Thyroid gland (tissue), 4 donors: ENCODE measurements around the gene FUT3. TPM values are rescaled to one million over a fixed set of nuclear protein-coding genes. Genes with fewer than 3 reads are reported as not detected.
"Not testable (repeated sequence)": the region's sequence is repeated elsewhere in the genome, so short reads cannot be mapped to it uniquely, and the experiment has no call there.

Experiments
- DNase-seq, 2 donors: peaks; one replicate each; pipeline ENCODE4 v3.0.0-alpha.2; 2019
- H3K27ac ChIP-seq, 3 donors: fragments of 200-600 bp; sonication (generic); 1 replicate in 2 of 3; 2 replicates in 1 of 3; pipeline ENCODE4 v1.5.1; 2016 to 2019; ENCODE audit warnings: mild to moderate bottlenecking in 1 of 3, moderate library complexity in 1 of 3
- H3K27me3 ChIP-seq: fragments of 200-600 bp; sonication (generic); one replicate; pipeline ENCODE4 v1.5.1; 2019
- H3K36me3 ChIP-seq, 2 donors: fragments of 200-600 bp; sonication (generic); one replicate each; pipeline ENCODE4 v1.5.1; 2016 to 2019
- H3K4me1 ChIP-seq, 2 donors: fragments of 200-600 bp; sonication (generic); one replicate each; pipeline ENCODE4 v1.5.1; 2017 to 2019
- H3K4me3 ChIP-seq, 3 donors: fragments of 200-600 bp; sonication (generic); replicated peaks in 1 of 3; 1 replicate in 2 of 3; 2 replicates in 1 of 3; pipeline ENCODE4 v1.5.1; 2016; ENCODE audit warnings: mild to moderate bottlenecking in 1 of 3
- H3K9me3 ChIP-seq: fragments of 200-600 bp; sonication (generic); one replicate; pipeline ENCODE4 v1.5.1; 2017
- POLR2A ChIP-seq, 2 donors: fragments of 450-650 bp; IDR thresholded peaks; one replicate each; pipeline ENCODE4 v1.6.1; 2017; ENCODE audit warnings: antibody characterized with exemption in 2 of 2, mild to moderate bottlenecking in 2 of 2, moderate library complexity in 1 of 2
- WGBS, 2 donors: methylation state at CpG; one replicate each; pipeline ENCODE4 v1.1.5; 2017; 5-methylcytosine and 5-hydroxymethylcytosine counted together
- intact Hi-C: fragments of 100-400 bp; cut with DNase I; formaldehyde crosslinking; loops from one replicate; pipeline ENCODE4 v1.15.1; 2023
- total RNA-seq, 4 donors: library from RNA; depleted of rRNA; stranded (reverse); fragments of >200 nt; gene quantifications; one replicate each; pipeline ENCODE4 v1.2.3, GENCODE V29; 2016
- TF ChIP-seq, protein P1 (sequence below), 6 experiments: fragments of 200-600 bp in 3 of 6; fragments of 450-650 bp in 3 of 6; sonication (generic) in 3 of 6; IDR thresholded peaks; one replicate each; pipeline ENCODE4 v1.5.1; 2016 to 2019; ENCODE audit warnings: antibody characterized with exemption in 6 of 6, mild to moderate bottlenecking in 2 of 6, inconsistent platforms in 1 of 6, moderate library complexity in 1 of 6

FUT3 gene
- total RNA-seq, 4 donors from 2014 or later = 0.13 TPM; not detected in 3

DNA sequence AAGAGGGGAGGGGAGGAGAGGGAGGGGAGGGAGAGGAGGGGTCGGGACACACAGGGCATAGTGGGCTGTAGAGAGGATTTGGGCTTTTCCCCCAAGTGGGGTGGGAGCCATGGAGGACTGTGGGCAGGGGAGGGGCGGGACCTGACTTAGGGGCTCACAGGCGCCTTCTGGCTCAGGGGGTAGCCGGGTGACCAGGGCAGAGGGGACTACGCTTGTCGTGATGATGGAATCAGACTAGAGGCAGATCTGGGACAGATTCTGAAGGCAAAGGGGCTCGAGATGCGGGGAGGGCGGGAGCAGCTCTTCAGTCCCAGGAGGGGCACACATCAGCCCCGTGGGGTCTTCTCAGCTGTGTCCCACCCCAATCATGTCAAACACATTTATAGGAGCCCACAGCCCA, 38.9 kb upstream of the FUT3 start:
- WGBS, 2 donors = 39 to 50% methylated on average over 9 to 10 of the region's 10 CpGs
- Histone ChIP-seq H3K4me3 (no peak overlapping the region), H3K27ac (no peak overlapping the region), H3K4me1 (peaks cover 7 to 37% of the 10 kb centered on the region in 2 donors), H3K27me3 (no peaks in the 10 kb centered on the region), H3K9me3 (no peaks in the 10 kb centered on the region), H3K36me3 (peaks cover 2 to 5% of the 10 kb centered on the region in 2 donors)
- DNase-seq = no peak
- TF ChIP-seq, protein P1, sequence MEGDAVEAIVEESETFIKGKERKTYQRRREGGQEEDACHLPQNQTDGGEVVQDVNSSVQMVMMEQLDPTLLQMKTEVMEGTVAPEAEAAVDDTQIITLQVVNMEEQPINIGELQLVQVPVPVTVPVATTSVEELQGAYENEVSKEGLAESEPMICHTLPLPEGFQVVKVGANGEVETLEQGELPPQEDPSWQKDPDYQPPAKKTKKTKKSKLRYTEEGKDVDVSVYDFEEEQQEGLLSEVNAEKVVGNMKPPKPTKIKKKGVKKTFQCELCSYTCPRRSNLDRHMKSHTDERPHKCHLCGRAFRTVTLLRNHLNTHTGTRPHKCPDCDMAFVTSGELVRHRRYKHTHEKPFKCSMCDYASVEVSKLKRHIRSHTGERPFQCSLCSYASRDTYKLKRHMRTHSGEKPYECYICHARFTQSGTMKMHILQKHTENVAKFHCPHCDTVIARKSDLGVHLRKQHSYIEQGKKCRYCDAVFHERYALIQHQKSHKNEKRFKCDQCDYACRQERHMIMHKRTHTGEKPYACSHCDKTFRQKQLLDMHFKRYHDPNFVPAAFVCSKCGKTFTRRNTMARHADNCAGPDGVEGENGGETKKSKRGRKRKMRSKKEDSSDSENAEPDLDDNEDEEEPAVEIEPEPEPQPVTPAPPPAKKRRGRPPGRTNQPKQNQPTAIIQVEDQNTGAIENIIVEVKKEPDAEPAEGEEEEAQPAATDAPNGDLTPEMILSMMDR (IDR thresholded peaks at IDR 0.05) = no peak
- intact Hi-C loops = no loop called here

DNA sequence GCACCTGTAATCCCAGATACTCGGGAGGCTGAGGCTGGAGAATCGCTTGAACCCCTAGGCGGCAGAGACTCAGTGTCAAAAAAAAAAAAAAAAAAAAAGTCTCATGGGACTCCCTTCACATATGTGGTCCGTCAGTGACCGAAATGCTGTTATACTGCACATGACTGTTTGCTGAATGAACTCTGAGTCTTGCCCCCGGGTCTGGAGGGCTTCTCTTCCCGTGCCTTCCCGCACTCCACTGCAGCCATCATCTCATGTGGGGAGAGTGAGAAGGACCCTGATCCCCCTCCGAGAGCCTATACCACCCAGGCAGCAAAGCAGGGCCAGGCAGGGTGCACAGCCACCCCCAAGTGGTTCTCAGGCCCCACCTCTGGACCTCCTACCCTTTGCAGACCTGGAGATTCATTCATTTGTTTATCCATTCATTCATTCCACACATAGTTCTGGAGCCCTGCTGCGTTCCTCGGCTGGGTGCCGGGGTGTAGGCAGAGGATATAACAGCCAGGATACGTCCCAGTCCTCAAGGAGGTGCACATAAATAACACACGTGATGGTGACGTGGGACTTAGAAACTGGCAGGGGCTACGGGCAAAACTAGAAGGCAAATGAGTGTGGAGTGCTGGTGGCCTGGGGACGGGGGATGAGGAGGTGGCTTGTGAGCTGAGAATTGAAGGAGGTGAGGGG, 38.2 kb upstream of the FUT3 start:
- no peaks in the 10 kb centered on the region for H3K36me3 ChIP-seq
- no peaks in the 10 kb centered on the region for H3K27me3 ChIP-seq
- 57 to 58% methylated on average over 17 of the region's 17 CpGs for WGBS, 2 donors
- no peaks in the 10 kb centered on the region for H3K9me3 ChIP-seq
- H3K4me1 ChIP-seq = peaks cover 7 to 31% of the 10 kb centered on the region in 2 donors
- intact Hi-C loops = no loop called here
- H3K4me3 ChIP-seq = no peak overlapping the region
- no peak for TF ChIP-seq POLR2A (IDR thresholded peaks at IDR 0.05)
- TF ChIP-seq, protein P1 (IDR thresholded peaks at IDR 0.05) = no peak
- H3K27ac ChIP-seq = no peak overlapping the region
- no peak for DNase-seq

DNA sequence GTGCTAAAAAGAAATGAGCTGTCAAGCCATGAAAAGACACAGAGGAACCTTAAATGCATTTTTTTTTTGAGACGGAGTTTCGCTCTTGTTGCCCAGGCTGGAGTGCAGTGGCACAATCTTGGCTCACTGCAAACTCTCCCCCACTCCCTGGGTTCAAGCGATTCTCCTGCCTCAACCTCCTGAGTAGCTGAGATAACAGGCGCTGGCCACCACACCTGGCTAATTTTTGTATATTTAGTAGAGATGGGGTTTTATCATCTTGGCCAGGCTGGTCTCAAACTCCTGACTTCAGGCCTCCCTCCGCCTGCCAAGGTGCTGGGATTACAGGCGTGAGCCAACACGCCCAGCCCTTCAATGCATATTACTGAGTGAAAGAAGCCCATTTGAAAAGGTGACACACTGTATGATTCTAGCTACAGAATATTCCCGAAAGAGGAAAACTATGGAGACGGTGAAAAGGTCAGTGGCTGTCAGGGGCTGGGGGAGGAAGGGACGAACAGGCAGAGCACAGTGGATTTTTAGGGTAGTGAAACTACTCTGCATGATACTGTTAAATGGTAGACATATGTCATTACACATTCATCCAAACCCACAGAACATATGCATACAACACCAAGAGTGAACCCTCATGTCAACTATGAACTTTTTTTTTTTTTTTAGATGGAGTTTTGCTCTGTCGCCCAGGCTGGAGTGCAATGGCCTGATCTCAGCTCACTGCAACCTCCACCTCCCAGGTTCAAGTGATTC, 33.0 kb upstream of the FUT3 start:
- DNase-seq, H3K27me3 ChIP-seq, H3K36me3 ChIP-seq, intact Hi-C loops, H3K27ac ChIP-seq, H3K4me3 ChIP-seq, H3K9me3 ChIP-seq: not testable (repeated sequence)
- 75 to 78% methylated on average over 11 of the region's 11 CpGs for WGBS, 2 donors
- peaks cover 9 to 27% of the 10 kb centered on the region in 2 donors for H3K4me1 ChIP-seq

DNA sequence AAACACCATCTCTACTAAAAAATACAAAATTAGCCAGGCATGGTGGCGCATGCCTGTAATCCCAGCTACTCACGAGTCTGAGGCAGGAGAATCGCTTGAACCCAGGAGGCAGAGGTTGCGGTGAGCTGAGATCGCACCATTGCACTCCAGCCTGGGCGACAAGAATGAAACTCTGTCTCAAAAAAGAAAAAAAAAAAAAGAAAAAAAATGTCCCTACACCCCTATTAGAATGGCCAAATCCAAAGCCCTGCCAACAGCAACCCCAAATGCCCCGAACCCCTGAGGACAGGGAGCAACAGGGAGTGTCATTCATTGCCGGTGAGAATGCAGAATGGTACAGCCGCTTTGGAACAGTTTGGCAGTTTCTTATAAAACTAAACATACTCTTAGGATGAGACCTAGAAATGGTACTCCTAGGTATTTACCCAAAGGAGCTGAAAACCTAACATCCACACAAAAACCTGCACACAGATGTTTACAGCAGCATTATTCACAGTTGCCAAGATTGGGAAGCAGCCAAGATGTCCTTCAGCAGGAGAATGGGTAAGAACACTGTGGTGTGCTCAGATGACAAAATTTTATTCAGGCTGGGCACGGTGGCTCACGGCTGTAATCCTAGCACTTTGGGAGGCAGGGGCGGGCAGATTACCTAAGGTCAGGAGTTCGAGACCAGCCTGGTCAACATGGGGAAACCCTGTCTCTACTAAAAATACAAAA, 32.1 kb upstream of the FUT3 start:
- DNase-seq, H3K4me3 ChIP-seq, H3K36me3 ChIP-seq, intact Hi-C loops, H3K27me3 ChIP-seq, H3K9me3 ChIP-seq, H3K27ac ChIP-seq: not testable (repeated sequence)
- WGBS, 2 donors = 68 to 69% methylated on average over 13 of the region's 13 CpGs
- H3K4me1 ChIP-seq = peaks cover 9 to 27% of the 10 kb centered on the region in 2 donors

DNA sequence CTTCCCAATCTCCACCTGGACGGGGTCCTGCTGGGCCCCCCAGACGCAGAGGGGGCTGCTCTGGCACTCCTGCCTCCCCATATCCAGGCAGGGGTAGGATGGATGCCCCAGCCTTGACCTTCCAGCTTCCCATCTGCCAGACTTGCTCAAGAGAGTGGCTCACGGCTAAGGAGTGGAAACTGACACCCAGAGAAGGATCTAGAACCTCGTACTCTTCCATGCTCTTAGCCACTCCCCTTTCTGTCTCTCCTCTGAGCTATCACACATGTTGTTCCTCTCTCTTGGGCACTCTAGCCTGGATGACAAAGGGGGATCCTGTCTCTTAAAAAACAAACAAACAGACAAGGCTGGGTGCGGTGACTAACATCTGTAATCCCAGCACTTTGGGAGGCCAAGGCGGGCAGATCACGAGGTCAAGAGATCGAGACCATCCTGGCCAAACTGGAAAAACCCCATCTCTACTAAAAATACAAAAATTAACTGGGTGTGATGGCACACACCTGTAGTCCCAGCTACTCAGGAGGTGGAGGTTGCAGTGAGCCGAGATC, 31.2 kb upstream of the FUT3 start:
- intact Hi-C loops = no loop called here
- no peak overlapping the region for H3K4me3 ChIP-seq
- H3K4me1 ChIP-seq = peaks cover 9 to 27% of the 10 kb centered on the region in 2 donors
- H3K27ac ChIP-seq = peak overlapping the region in 1 of 3 donors; percentile 10
- TF ChIP-seq, protein P1 (IDR thresholded peaks at IDR 0.05) = no peak
- no peak for TF ChIP-seq POLR2A (IDR thresholded peaks at IDR 0.05)
- no peaks in the 10 kb centered on the region for H3K27me3 ChIP-seq
- 62 to 66% methylated on average over 7 to 9 of the region's 9 CpGs for WGBS, 2 donors
- H3K36me3 ChIP-seq = no peaks in the 10 kb centered on the region
- H3K9me3 ChIP-seq = no peaks in the 10 kb centered on the region
- no peak for DNase-seq
